Measurements from ENCODE around the gene KIF26A. TPM values are rescaled to one million over a fixed set of nuclear protein-coding genes. Genes with fewer than 3 reads are reported as not detected.

Gene KIF26A
- total RNA-seq, 2 donors from 2014 or later: 5.6 to 14.1 TPM

- Histone ChIP-seq H3K4me1 (peaks cover 0 to 19% of the 10 kb centered on the region in 2 donors), H3K36me3 (no peaks in the 10 kb centered on the region), H3K9me3 (peaks cover 0 to 10% of the 10 kb centered on the region in 2 donors), H3K4me3 (no peak overlapping the region), H3K27me3 (peaks cover 0 to 7% of the 10 kb centered on the region in 2 donors), H3K27ac (no peak overlapping the region)
- no peak for TF ChIP-seq CTCF (IDR thresholded peaks at IDR 0.05)
- DNase-seq (ENCODE audit: low spot score): no peak
These were observed 6.2 kb upstream of the KIF26A start for GRCh38 chr14:104131968-104132732.

GRCh38 chr14:104132981-104133380, 5.4 kb upstream of the KIF26A start:
- Histone ChIP-seq H3K36me3 (no peaks in the 10 kb centered on the region), H3K4me3 (no peak overlapping the region), H3K9me3 (peaks cover 0 to 10% of the 10 kb centered on the region in 2 donors), H3K27me3 (peaks cover 0 to 9% of the 10 kb centered on the region in 2 donors), H3K27ac (no peak overlapping the region), H3K4me1 (peaks cover 0 to 26% of the 10 kb centered on the region in 2 donors)
- no peak for DNase-seq (ENCODE audit: low spot score)
- no peak for TF ChIP-seq CTCF (IDR thresholded peaks at IDR 0.05)

GRCh38 chr14:104133496-104133895, 4.9 kb upstream of the KIF26A start:
- Histone ChIP-seq H3K27ac (no peak overlapping the region), H3K9me3 (peaks cover 0 to 10% of the 10 kb centered on the region in 2 donors), H3K4me3 (no peak overlapping the region), H3K27me3 (peaks cover 0 to 9% of the 10 kb centered on the region in 2 donors), H3K36me3 (no peaks in the 10 kb centered on the region), H3K4me1 (peaks cover 0 to 29% of the 10 kb centered on the region in 2 donors)
- DNase-seq (ENCODE audit: low spot score): no peak
- no peak for TF ChIP-seq CTCF (IDR thresholded peaks at IDR 0.05)

GRCh38 chr14:104134061-104134965, 4.1 kb upstream of the KIF26A start:
- peaks cover 0 to 14% of the 10 kb centered on the region in 2 donors for H3K27me3 ChIP-seq
- no peak for TF ChIP-seq CTCF (IDR thresholded peaks at IDR 0.05)
- peaks cover 0 to 9% of the 10 kb centered on the region in 2 donors for H3K9me3 ChIP-seq
- no peaks in the 10 kb centered on the region for H3K36me3 ChIP-seq
- peaks cover 0 to 36% of the 10 kb centered on the region in 2 donors for H3K4me1 ChIP-seq
- no peak overlapping the region for H3K4me3 ChIP-seq
- no peak overlapping the region for H3K27ac ChIP-seq
- no peak for DNase-seq (ENCODE audit: low spot score)

- H3K36me3 ChIP-seq: no peaks in the 10 kb centered on the region
- TF ChIP-seq CTCF (IDR thresholded peaks at IDR 0.05): peak in 1 of 2 donors; percentile 28
- H3K27ac ChIP-seq: no peak overlapping the region
- DNase-seq (ENCODE audit: low spot score): no peak
- H3K27me3 ChIP-seq: peaks cover 0 to 14% of the 10 kb centered on the region in 2 donors
- peak overlapping the region in 1 of 2 donors; percentile 17 for H3K4me3 ChIP-seq
- peaks cover 0 to 45% of the 10 kb centered on the region in 2 donors for H3K4me1 ChIP-seq
- no peaks in the 10 kb centered on the region for H3K9me3 ChIP-seq
These were observed 3.1 kb upstream of the KIF26A start for GRCh38 chr14:104135121-104135903.

Data from right atrium auricular region (tissue), 2 donors.